CD4-positive, alpha-beta T cell (primary cell): ENCODE measurements around the gene PNKP. TPM values are rescaled to one million over a fixed set of nuclear protein-coding genes. Genes with fewer than 3 reads are reported as not detected.

Source experiments
- ATAC-seq: fragments of 200-7000 bp; cut with Tn5 transposase; one replicate; pipeline ENCODE4 v1.10.0; 2022; ENCODE audit warnings: mild to moderate bottlenecking; ENCODE audit not compliant: poor library complexity
- CTCF ChIA-PET: fragments of 350-600 bp; sonication (Branson Sonifier 250); formaldehyde crosslinking; loops from one replicate; lab custom pipeline; 2021; ENCODE audit warnings: antibody characterized with exemption, inconsistent platforms; lab: Charles Lee
- POLR2A ChIA-PET: fragments of 350-600 bp; sonication (Branson Sonifier 250); formaldehyde crosslinking; loops from one replicate; lab custom pipeline; 2021; ENCODE audit warnings: antibody characterized with exemption, inconsistent platforms; lab: Charles Lee
- DNase-seq, 14 experiments: peaks; one replicate each; pipeline ENCODE4 v3.0.0-alpha.2; 2013 to 2020; ENCODE audit warnings: mixed read lengths in 2 of 14
- H3K27ac ChIP-seq, 2 donors: one replicate each; pipeline versions ENCODE4 v1.5.1 to v1.7.0; 2013; ENCODE audit warnings: low read length in 2 of 2, low read depth in 1 of 2, mild to moderate bottlenecking in 1 of 2
- H3K27me3 ChIP-seq, 2 experiments: 1 replicate in 1 of 2; 2 replicates in 1 of 2; pipeline versions ENCODE4 v1.6.1 to v1.7.0; 2013; ENCODE audit warnings: low read length in 2 of 2, control low read depth in 1 of 2, mild to moderate bottlenecking in 1 of 2, moderate library complexity in 1 of 2; ENCODE audit not compliant: insufficient read depth in 2 of 2, control insufficient read depth in 1 of 2
- H3K36me3 ChIP-seq: one replicate; pipeline ENCODE4 v1.6.1; 2013; ENCODE audit warnings: low read length, control low read depth; ENCODE audit not compliant: insufficient read depth
- H3K4me1 ChIP-seq: one replicate; pipeline ENCODE4 v1.6.1; 2013; ENCODE audit warnings: low read length, control low read depth; ENCODE audit not compliant: insufficient read depth
- H3K4me3 ChIP-seq: one replicate; pipeline ENCODE4 v1.5.1; 2013; ENCODE audit warnings: mild to moderate bottlenecking, low read length, moderate library complexity
- H3K9me3 ChIP-seq, 2 experiments: 1 replicate in 1 of 2; 2 replicates in 1 of 2; pipeline versions ENCODE4 v1.6.1 to v1.7.0; 2013; ENCODE audit warnings: low read length in 2 of 2, mild to moderate bottlenecking in 2 of 2, control low read depth in 1 of 2, moderate library complexity in 1 of 2; ENCODE audit not compliant: control insufficient read depth in 1 of 2, insufficient read depth in 1 of 2
- H3K27ac Mint-ChIP-seq: one replicate; pipeline ENCODE4 v1.8.0; 2020; ENCODE audit warnings: mixed read lengths
- H3K27me3 Mint-ChIP-seq: one replicate; pipeline ENCODE4 v1.8.0; 2021; ENCODE audit warnings: mixed read lengths
- H3K36me3 Mint-ChIP-seq: one replicate; pipeline ENCODE4 v1.8.0; 2021; ENCODE audit warnings: low read depth, mixed read lengths
- H3K4me1 Mint-ChIP-seq: one replicate; pipeline ENCODE4 v1.8.0; 2021; ENCODE audit warnings: low read depth, mixed read lengths
- H3K4me3 Mint-ChIP-seq: one replicate; pipeline ENCODE4 v1.8.0; 2020; ENCODE audit warnings: mild to moderate bottlenecking, mixed read lengths
- H3K9me3 Mint-ChIP-seq: one replicate; pipeline ENCODE4 v1.8.0; 2020; ENCODE audit warnings: mixed read lengths
- intact Hi-C, 2 experiments: fragments of 100-400 bp; cut with DNase I in 1 of 2; cut with micrococcal nuclease in 1 of 2; formaldehyde crosslinking; loops; one replicate each; pipeline versions ENCODE4 v1.15.1 to v1.9.0; 2023 to 2025; cut with DNase I, micrococcal nuclease
- total RNA-seq, 174 experiments: library from RNA in 2 of 174; stranded (reverse) in 2 of 174; gene quantifications; one replicate each; pipeline ENCODE4 v1.2.3 and lab custom pipeline; 2021 to 2026
- TF ChIP-seq, protein P1 (sequence below): fragments of 200-600 bp; IDR thresholded peaks from one replicate; pipeline ENCODE4 v1.8.0; 2022; ENCODE audit warnings: antibody characterized with exemption, mild to moderate bottlenecking

Gene PNKP
- total RNA-seq, 2 experiments from 2014 or later = 96.1 to 98.1 TPM

DNA sequence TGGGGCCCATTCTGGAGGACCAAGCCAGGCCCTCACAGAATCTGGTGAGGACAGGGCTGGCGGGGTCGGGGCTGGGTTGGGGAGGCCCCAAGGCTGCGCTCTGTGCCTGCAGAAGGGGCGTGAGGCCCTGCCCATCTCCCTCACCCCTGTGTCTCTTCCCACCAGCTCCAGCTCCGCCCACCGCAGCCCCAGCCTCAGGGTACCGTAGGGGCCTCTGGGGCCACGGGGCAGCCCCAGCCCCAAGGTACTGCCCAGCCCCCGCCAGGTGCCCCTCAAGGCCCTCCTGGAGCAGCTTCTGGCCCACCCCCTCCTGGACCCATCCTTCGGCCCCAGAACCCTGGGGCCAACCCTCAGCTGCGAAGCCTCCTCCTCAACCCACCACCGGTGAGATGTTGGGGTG, 31.8 kb downstream of the PNKP start:
- H3K4me3 Mint-ChIP-seq = no peak overlapping the region
- H3K9me3 Mint-ChIP-seq = no peaks in the 10 kb centered on the region
- no peaks in the 10 kb centered on the region for H3K27me3 Mint-ChIP-seq
- Histone ChIP-seq H3K36me3 (peaks cover 65% of the 10 kb centered on the region), H3K27ac (no peak overlapping the region), H3K4me3 (no peak overlapping the region), H3K9me3 (no peaks in the 10 kb centered on the region), H3K4me1 (no peaks in the 10 kb centered on the region), H3K27me3 (no peaks in the 10 kb centered on the region)
- TF ChIP-seq, protein P1, sequence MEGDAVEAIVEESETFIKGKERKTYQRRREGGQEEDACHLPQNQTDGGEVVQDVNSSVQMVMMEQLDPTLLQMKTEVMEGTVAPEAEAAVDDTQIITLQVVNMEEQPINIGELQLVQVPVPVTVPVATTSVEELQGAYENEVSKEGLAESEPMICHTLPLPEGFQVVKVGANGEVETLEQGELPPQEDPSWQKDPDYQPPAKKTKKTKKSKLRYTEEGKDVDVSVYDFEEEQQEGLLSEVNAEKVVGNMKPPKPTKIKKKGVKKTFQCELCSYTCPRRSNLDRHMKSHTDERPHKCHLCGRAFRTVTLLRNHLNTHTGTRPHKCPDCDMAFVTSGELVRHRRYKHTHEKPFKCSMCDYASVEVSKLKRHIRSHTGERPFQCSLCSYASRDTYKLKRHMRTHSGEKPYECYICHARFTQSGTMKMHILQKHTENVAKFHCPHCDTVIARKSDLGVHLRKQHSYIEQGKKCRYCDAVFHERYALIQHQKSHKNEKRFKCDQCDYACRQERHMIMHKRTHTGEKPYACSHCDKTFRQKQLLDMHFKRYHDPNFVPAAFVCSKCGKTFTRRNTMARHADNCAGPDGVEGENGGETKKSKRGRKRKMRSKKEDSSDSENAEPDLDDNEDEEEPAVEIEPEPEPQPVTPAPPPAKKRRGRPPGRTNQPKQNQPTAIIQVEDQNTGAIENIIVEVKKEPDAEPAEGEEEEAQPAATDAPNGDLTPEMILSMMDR = no peak
- no peaks in the 10 kb centered on the region for H3K4me1 Mint-ChIP-seq
- H3K27ac Mint-ChIP-seq = no peak overlapping the region
- ATAC-seq (no peak), DNase-seq (no peak)
- H3K36me3 Mint-ChIP-seq = peaks cover 51% of the 10 kb centered on the region
- CTCF ChIA-PET = no interaction called here
- POLR2A ChIA-PET = interaction anchor here (1.1 kb wide), 1 partner anchor 32 kb away, joined by 4 read pairs; the partner anchor contains the start of gene PNKP
- intact Hi-C loops = no loop called here

DNA sequence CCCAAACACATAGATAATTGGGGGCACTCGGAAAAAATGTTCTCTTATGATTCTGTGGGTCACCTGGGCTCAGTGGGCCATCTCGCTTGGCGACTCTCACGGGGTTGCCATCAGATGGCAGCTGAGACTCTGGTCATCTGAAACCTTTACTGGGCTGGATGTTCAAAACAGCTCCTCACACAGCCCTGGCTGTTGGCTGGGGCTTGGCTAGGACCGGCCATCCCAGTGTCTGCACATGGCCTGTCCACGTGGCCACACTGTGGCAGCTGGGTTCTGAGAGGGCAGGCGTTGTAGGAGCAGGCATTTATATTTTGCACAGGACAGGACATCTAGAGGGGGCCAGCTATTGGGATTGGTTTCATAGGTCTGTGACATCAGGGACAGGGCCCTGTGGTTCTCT, 33.8 kb downstream of the PNKP start:
- H3K4me1 Mint-ChIP-seq = no peaks in the 10 kb centered on the region
- H3K4me3 Mint-ChIP-seq = no peak overlapping the region
- intact Hi-C loops = no loop called here
- POLR2A ChIA-PET = no interaction called here
- TF ChIP-seq, protein P1 = no peak
- no peaks in the 10 kb centered on the region for H3K27me3 ChIP-seq
- H3K9me3 ChIP-seq = no peaks in the 10 kb centered on the region
- H3K4me3 ChIP-seq = no peak overlapping the region
- DNase-seq = no peak
- H3K36me3 ChIP-seq = peaks cover 84% of the 10 kb centered on the region
- H3K27ac ChIP-seq = no peak overlapping the region
- CTCF ChIA-PET = no interaction called here
- H3K9me3 Mint-ChIP-seq = no peaks in the 10 kb centered on the region
- no peaks in the 10 kb centered on the region for H3K27me3 Mint-ChIP-seq
- H3K4me1 ChIP-seq = no peaks in the 10 kb centered on the region
- no peak overlapping the region for H3K27ac Mint-ChIP-seq
- peaks cover 49% of the 10 kb centered on the region for H3K36me3 Mint-ChIP-seq
- ATAC-seq = no peak

DNA sequence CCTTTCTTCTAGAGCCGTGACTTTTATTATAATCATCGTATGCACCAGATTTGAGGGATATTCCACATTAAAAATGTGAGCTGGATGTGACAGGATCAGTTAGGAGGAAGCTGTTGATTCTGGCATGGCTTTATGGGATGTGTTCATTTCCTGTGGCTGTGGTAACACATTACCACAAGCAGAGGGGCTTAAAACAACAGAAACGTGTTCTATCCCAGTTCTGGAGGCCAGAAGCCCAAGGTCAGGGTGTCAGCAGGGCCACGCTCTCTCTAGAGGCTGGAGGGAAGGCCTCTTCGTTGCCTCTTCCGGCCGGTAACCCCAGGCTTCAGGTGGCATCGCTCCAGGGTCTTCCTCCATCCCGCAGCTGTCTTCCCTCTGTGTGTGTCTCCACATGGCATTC, 34.8 kb downstream of the PNKP start:
- no peaks in the 10 kb centered on the region for H3K4me1 ChIP-seq
- no peak overlapping the region for H3K4me3 Mint-ChIP-seq
- H3K9me3 Mint-ChIP-seq = no peaks in the 10 kb centered on the region
- no peaks in the 10 kb centered on the region for H3K4me1 Mint-ChIP-seq
- DNase-seq (no peak), ATAC-seq (no peak)
- intact Hi-C loops = no loop called here
- no peak overlapping the region for H3K27ac Mint-ChIP-seq
- peaks cover 49% of the 10 kb centered on the region for H3K36me3 Mint-ChIP-seq
- TF ChIP-seq, protein P1 = no peak
- peaks cover 86% of the 10 kb centered on the region for H3K36me3 ChIP-seq
- H3K27ac ChIP-seq = no peak overlapping the region
- no peaks in the 10 kb centered on the region for H3K9me3 ChIP-seq
- CTCF ChIA-PET = no interaction called here
- H3K27me3 ChIP-seq = no peaks in the 10 kb centered on the region
- POLR2A ChIA-PET = no interaction called here
- H3K27me3 Mint-ChIP-seq = no peaks in the 10 kb centered on the region
- H3K4me3 ChIP-seq = no peak overlapping the region
